H1 (cell line): ENCODE measurements around the gene BMPR1A. TPM values are rescaled to one million over a fixed set of nuclear protein-coding genes. Genes with fewer than 3 reads are reported as not detected.

ENCODE experiments used
- CTCF ChIA-PET: fragments of 300-600 bp; sonication (Branson Sonifier 250); formaldehyde crosslinking; loops from one replicate; lab custom pipeline; 2021; ENCODE audit not compliant: partially characterized antibody; lab: Charles Lee
- POLR2A ChIA-PET: fragments of 300-600 bp; sonication (Branson Sonifier 250); formaldehyde crosslinking; loops from one replicate; lab custom pipeline; 2021; ENCODE audit warnings: inconsistent platforms; ENCODE audit not compliant: partially characterized antibody; lab: Charles Lee
- DNase-seq, 2 experiments: peaks; one replicate each; pipeline versions ENCODE4 v3.0.0 to v3.0.0-alpha.2; 2010 to 2022; ENCODE audit warnings: low spot score in 2 of 2, low read depth in 1 of 2, mixed read lengths in 1 of 2
- FAIRE-seq: peaks from 2 replicates; lab custom pipeline; 2011; peaks lifted over from hg19 to GRCh38; lab: Jason Lieb, UNC
- H2AFZ ChIP-seq: 2 replicates; pipeline ENCODE4 v1.8.1; 2012; ENCODE audit warnings: low read length, inconsistent platforms
- H2AK5ac ChIP-seq: 2 replicates; pipeline ENCODE4 v1.6.1; 2013; ENCODE audit warnings: low read depth, low read length
- H2BK120ac ChIP-seq: replicated peaks from 2 replicates; pipeline ENCODE3; 2013; ENCODE audit warnings: low read depth, low read length, inconsistent platforms
- H2BK12ac ChIP-seq: 2 replicates; pipeline ENCODE4 v1.6.1; 2013; ENCODE audit warnings: low read depth, low read length
- H2BK15ac ChIP-seq: 2 replicates; pipeline ENCODE4 v1.6.1; 2013; ENCODE audit warnings: low read length
- H2BK20ac ChIP-seq: 2 replicates; pipeline ENCODE4 v1.6.1; 2013; ENCODE audit warnings: low read length
- H2BK5ac ChIP-seq: 2 replicates; pipeline ENCODE4 v1.6.1; 2013; ENCODE audit warnings: low read depth, low read length
- H3K14ac ChIP-seq: 2 replicates; pipeline ENCODE4 v1.6.1; 2013; ENCODE audit warnings: inconsistent platforms; ENCODE audit not compliant: insufficient read length
- H3K18ac ChIP-seq: 2 replicates; pipeline ENCODE4 v1.6.1; 2013; ENCODE audit warnings: low read length; ENCODE audit errors: extremely low read depth
- H3K23ac ChIP-seq: 2 replicates; pipeline ENCODE4 v1.6.1; 2013; ENCODE audit warnings: inconsistent platforms; ENCODE audit not compliant: insufficient read length
- H3K23me2 ChIP-seq: 2 replicates; pipeline ENCODE4 v1.6.1; 2013; ENCODE audit warnings: low read depth, low read length
- H3K27ac ChIP-seq: 2 replicates; pipeline ENCODE4 v1.6.1; 2011; ENCODE audit warnings: low read depth, low read length, inconsistent platforms
- H3K27me3 ChIP-seq, 4 experiments: replicated peaks in 1 of 4; 1 replicate in 1 of 4; 2 replicates in 3 of 4; pipeline versions ENCODE4 v1.6.1 to v1.8.1; 2011 to 2013; ENCODE audit warnings: low read length in 3 of 4, mild to moderate bottlenecking in 3 of 4, inconsistent platforms in 2 of 4, mixed read lengths in 2 of 4, moderate library complexity in 1 of 4; ENCODE audit not compliant: control insufficient read depth in 3 of 4, insufficient read depth in 3 of 4; ENCODE audit errors: extremely low read depth in 1 of 4
- H3K36me3 ChIP-seq, 4 experiments: 2 replicates each; pipeline versions ENCODE4 v1.6.1 to v1.8.1; 2011 to 2013; ENCODE audit warnings: mild to moderate bottlenecking in 4 of 4, low read length in 3 of 4, moderate library complexity in 2 of 4, control low read depth in 1 of 4, inconsistent platforms in 1 of 4; ENCODE audit not compliant: insufficient read depth in 4 of 4, control insufficient read depth in 2 of 4
- H3K4ac ChIP-seq: replicated peaks from 2 replicates; pipeline ENCODE3; 2013; ENCODE audit warnings: low read length, low read depth, mixed read lengths, inconsistent platforms; ENCODE audit not compliant: insufficient read length
- H3K4me1 ChIP-seq, 4 experiments: replicated peaks in 1 of 4; 1 replicate in 1 of 4; 2 replicates in 3 of 4; pipeline versions ENCODE4 v1.6.1 to v1.8.1; 2011 to 2013; ENCODE audit warnings: low read length in 3 of 4, inconsistent platforms in 2 of 4, mixed read lengths in 1 of 4; ENCODE audit not compliant: insufficient read depth in 4 of 4, control insufficient read depth in 3 of 4
- H3K4me2 ChIP-seq, 2 experiments: 2 replicates each; pipeline versions ENCODE4 v1.6.1 to v1.8.1; 2011 to 2013; ENCODE audit warnings: low read depth in 2 of 2, low read length in 2 of 2, control low read depth in 1 of 2, inconsistent platforms in 1 of 2, mild to moderate bottlenecking in 1 of 2; ENCODE audit not compliant: insufficient read depth in 1 of 2
- H3K4me3 ChIP-seq, 4 experiments: fragments of 200-600, 300-600 bp in 1 of 4; sonication (generic), shearing (Covaris generic), sonication (Bioruptor Twin) in 1 of 4; 2 replicates each; pipeline versions ENCODE4 v1.5.1 to v1.8.1; 2011 to 2016; ENCODE audit warnings: low read length in 4 of 4, low read depth in 3 of 4, control low read depth in 2 of 4, inconsistent platforms in 2 of 4, mild to moderate bottlenecking in 2 of 4, mixed read lengths in 1 of 4, moderate library complexity in 1 of 4; ENCODE audit not compliant: insufficient read depth in 2 of 4; ENCODE audit errors: extremely low read depth in 1 of 4
- H3K56ac ChIP-seq: replicated peaks from 2 replicates; pipeline ENCODE3; 2013; ENCODE audit warnings: low read depth, mild to moderate bottlenecking, mixed read lengths, low read length, inconsistent platforms; ENCODE audit not compliant: insufficient read length
- H3K79me1 ChIP-seq: 2 replicates; pipeline ENCODE4 v1.6.1; 2013; ENCODE audit warnings: low read depth, low read length, control low read depth
- H3K79me2 ChIP-seq, 2 experiments: 2 replicates each; pipeline versions ENCODE4 v1.6.1 to v1.8.1; 2012 to 2013; ENCODE audit warnings: low read length in 2 of 2, mild to moderate bottlenecking in 2 of 2, inconsistent platforms in 1 of 2; ENCODE audit not compliant: insufficient read depth in 2 of 2, control insufficient read depth in 1 of 2
- H3K9ac ChIP-seq, 4 experiments: replicated peaks in 1 of 4; 1 replicate in 1 of 4; 2 replicates in 3 of 4; pipeline versions ENCODE4 v1.6.1 to v1.8.1; 2011 to 2013; ENCODE audit warnings: low read depth in 3 of 4, low read length in 3 of 4, control low read depth in 2 of 4, mild to moderate bottlenecking in 2 of 4, moderate library complexity in 2 of 4, inconsistent platforms in 1 of 4; ENCODE audit errors: extremely low read depth in 1 of 4
- H3K9me3 ChIP-seq, 2 experiments: 2 replicates each; pipeline versions ENCODE4 v1.6.1 to v1.8.1; 2012 to 2013; ENCODE audit warnings: mild to moderate bottlenecking in 2 of 2, moderate library complexity in 2 of 2, control low read depth in 1 of 2, inconsistent platforms in 1 of 2, low read depth in 1 of 2, low read length in 1 of 2, mixed read lengths in 1 of 2; ENCODE audit not compliant: insufficient read depth in 2 of 2
- H4K20me1 ChIP-seq, 2 experiments: replicated peaks in 1 of 2; 2 replicates each; pipeline versions ENCODE3 to v1.8.1; 2011 to 2013; ENCODE audit warnings: inconsistent platforms in 2 of 2, low read length in 2 of 2, mild to moderate bottlenecking in 1 of 2; ENCODE audit not compliant: insufficient read depth in 2 of 2, control insufficient read depth in 1 of 2
- H4K5ac ChIP-seq: 2 replicates; pipeline ENCODE4 v1.6.1; 2013; ENCODE audit warnings: low read length, low read depth, mixed read lengths, inconsistent platforms; ENCODE audit not compliant: insufficient read length
- H4K8ac ChIP-seq: 2 replicates; pipeline ENCODE4 v1.8.0; 2013; ENCODE audit warnings: mild to moderate bottlenecking, moderate library complexity, low read length, inconsistent platforms; ENCODE audit not compliant: insufficient read depth; ENCODE audit errors: extremely low read depth
- H4K91ac ChIP-seq: replicated peaks from 2 replicates; pipeline ENCODE3; 2013; ENCODE audit warnings: low read length, mixed read lengths, inconsistent platforms; ENCODE audit not compliant: insufficient read length
- BACH1 ChIP-seq: IDR thresholded peaks from 2 replicates; pipeline ENCODE4 v1.6.1; 2012; ENCODE audit warnings: low read length, improper control_type of control experiment
- POLR2AphosphoS5 ChIP-seq: IDR thresholded peaks from 2 replicates; pipeline ENCODE4 v1.6.1; 2011; ENCODE audit warnings: low read depth, low read length
- RBBP5 ChIP-seq: IDR thresholded peaks from 2 replicates; pipeline ENCODE4 v1.7.1; 2012; ENCODE audit warnings: low read depth, mild to moderate bottlenecking, inconsistent platforms, low read length, moderate library complexity, borderline replicate concordance
- YY1 ChIP-seq: IDR thresholded peaks from 2 replicates; pipeline ENCODE4 v1.6.1; 2011; ENCODE audit warnings: low read depth, mild to moderate bottlenecking, low read length
- WGBS, 2 experiments: shearing (Covaris generic) in 1 of 2; methylation state at CpG; one replicate each; pipeline versions ENCODE4 v1.1.6 to v1.1.7; 2013 to 2015; ENCODE audit warnings: low lambda C conversion rate in 2 of 2, mixed read lengths in 2 of 2, inconsistent platforms in 1 of 2, low coverage in 1 of 2, missing lambda C conversion rate in 1 of 2; ENCODE audit not compliant: insufficient replicate concordance in 2 of 2, insufficient coverage in 1 of 2, insufficient read length in 1 of 2; ENCODE audit errors: extremely low coverage in 1 of 2, missing lambda C conversion rate in 1 of 2; 5-methylcytosine and 5-hydroxymethylcytosine counted together
- polyA plus RNA-seq, 7 experiments: library from polyadenylated mRNA; depleted of rRNA in 3 of 7; stranded (reverse) in 5 of 7; unstranded in 2 of 7; fragments of >200 nt in 5 of 7; fragments of 200-250 nt in 2 of 7; gene quantifications; 1 replicate in 5 of 7; 2 replicates in 1 of 7; 4 replicates in 1 of 7; pipeline versions ENCODE4 v1.2.1 to v1.2.3, GENCODE V29; 2011 to 2013; ENCODE audit warnings: missing spikeins in 2 of 7, mixed read lengths in 2 of 7
- total RNA-seq: library from RNA; stranded (reverse); fragmentation: NEBNext Ultra II Directional; extraction: Animal tissue kit (Norgen Biotek cat#: 25700); gene quantifications from 2 replicates; pipeline ENCODE4 v1.2.1, GENCODE V29; 2021

The BMPR1A gene
- total and polyA plus RNA-seq, 2 of the 8 experiments (the other 6 are each of a cell fraction or from before 2014, with no cell fraction given): 34.4 to 129 TPM

GRCh38 chr10:86889997-86890396 lies 133.6 kb downstream of the BMPR1A start:
- CTCF ChIA-PET: interaction anchor here (0.9 to 1.6 kb wide), 5 partner anchors 9 to 197 kb away, joined by 3 to 6 read pairs (median 3); no protein-coding TSS in a partner anchor

More at GRCh38 chr10:86889997-86890396, 133.6 kb downstream of the BMPR1A start:
- H2BK120ac ChIP-seq: no peak overlapping the region
- peaks cover 1% of the 10 kb centered on the region in 2 experiments for H4K20me1 ChIP-seq
- no peak overlapping the region for H3K9ac ChIP-seq
- H3K4ac ChIP-seq: no peak overlapping the region
- H3K27me3 ChIP-seq: no peaks in the 10 kb centered on the region
- H4K91ac ChIP-seq: no peak overlapping the region
- TF ChIP-seq POLR2AphosphoS5 (no peak), BACH1 (no peak), YY1 (no peak), RBBP5 (no peak)
- no peaks in the 10 kb centered on the region; the same call in 1 of the 2 replicates for H3K79me1 ChIP-seq
- no peak overlapping the region for H3K23ac ChIP-seq
- no peak overlapping the region for H2AFZ ChIP-seq
- no peak overlapping the region for H2BK5ac ChIP-seq
- H3K4me3 ChIP-seq: no peak overlapping the region
- H2AK5ac ChIP-seq: no peak overlapping the region
- FAIRE-seq (no peak), DNase-seq (no peak)
- H3K14ac ChIP-seq: no peak overlapping the region
- peaks cover 0 to 38% (median 14%) of the 10 kb centered on the region in 4 experiments; a peak in 5 of 8 replicates for H3K36me3 ChIP-seq
- no peaks in the 10 kb centered on the region; a peak in 1 of 7 replicates for H3K4me1 ChIP-seq
- no peak overlapping the region for H2BK20ac ChIP-seq
- H3K18ac ChIP-seq: no peak overlapping the region
- H4K8ac ChIP-seq: no peak overlapping the region
- H4K5ac ChIP-seq: no peak overlapping the region
- no peak overlapping the region for H2BK12ac ChIP-seq
- H3K27ac ChIP-seq: no peak overlapping the region
- H3K4me2 ChIP-seq: no peak overlapping the region
- H3K23me2 ChIP-seq: no peaks in the 10 kb centered on the region
- POLR2A ChIA-PET: interaction anchor here (2.0 kb wide), 1 partner anchor 9 kb away, joined by 4 read pairs; no protein-coding TSS in a partner anchor
- H2BK15ac ChIP-seq: no peak overlapping the region
- 99% methylated on average over 3 of the region's 3 CpGs; no CpG with 5 or more reads in 1 of the 2 experiments for WGBS, 2 experiments
- no peak overlapping the region for H3K56ac ChIP-seq
- H3K79me2 ChIP-seq: peaks cover 0 to 35% of the 10 kb centered on the region in 2 experiments; a peak in 3 of 4 replicates
- no peaks in the 10 kb centered on the region for H3K9me3 ChIP-seq
